ENCODE data around the gene SOX6. TPM values are rescaled to one million over a fixed set of nuclear protein-coding genes. Genes with fewer than 3 reads are reported as not detected.

SOX6 gene
- total RNA-seq, 1 experiment from 2014 or later, result 7.9 TPM

GRCh38 chr11:16313846-16314245 is 42.5 kb downstream of the SOX6 start:
- H3K9me3 ChIP-seq (replicated peaks), result no peaks in the 10 kb centered on the region
- no peak overlapping the region for H3K4me3 ChIP-seq
- no peak overlapping the region for H3K27ac ChIP-seq
- no peaks in the 10 kb centered on the region for H3K36me3 ChIP-seq
- H3K4me1 ChIP-seq, result peaks cover 22% of the 10 kb centered on the region
- DNase-seq, result no peak
- H3K27me3 ChIP-seq, result no peaks in the 10 kb centered on the region

GRCh38 chr11:16312233-16312765 is 44.0 kb downstream of the SOX6 start:
- no peaks in the 10 kb centered on the region for H3K9me3 ChIP-seq (replicated peaks)
- no peak overlapping the region for H3K27ac ChIP-seq
- DNase-seq, result peak in 1 of 2 experiments; percentile 11
- H3K27me3 ChIP-seq, result no peaks in the 10 kb centered on the region
- peaks cover 22% of the 10 kb centered on the region for H3K4me1 ChIP-seq
- no peak overlapping the region for H3K4me3 ChIP-seq
- no peaks in the 10 kb centered on the region; the same call in 1 of the 2 replicates for H3K36me3 ChIP-seq

- DNase-seq, result peak; percentile 21 to 56
These were observed 44.5 kb downstream of the SOX6 start for GRCh38 chr11:16311831-16312230.

GRCh38 chr11:16310943-16311342 is 45.4 kb downstream of the SOX6 start:
- no peak overlapping the region for H3K4me3 ChIP-seq

More at GRCh38 chr11:16311831-16312230, 44.5 kb downstream of the SOX6 start:
- H3K36me3 ChIP-seq, result no peaks in the 10 kb centered on the region; the same call in 1 of the 2 replicates
- H3K27ac ChIP-seq, result no peak overlapping the region
- no peaks in the 10 kb centered on the region for H3K9me3 ChIP-seq (replicated peaks)
- H3K4me3 ChIP-seq, result no peak overlapping the region
- peaks cover 22% of the 10 kb centered on the region for H3K4me1 ChIP-seq
- no peaks in the 10 kb centered on the region for H3K27me3 ChIP-seq

GRCh38 chr11:16309226-16309625 is 47.1 kb downstream of the SOX6 start:
- H3K4me1 ChIP-seq, result peaks cover 22% of the 10 kb centered on the region
- peak in 1 of 2 experiments; percentile 31 for DNase-seq
- H3K27me3 ChIP-seq, result no peaks in the 10 kb centered on the region
- no peaks in the 10 kb centered on the region for H3K9me3 ChIP-seq (replicated peaks)
- H3K4me3 ChIP-seq, result no peak overlapping the region
- H3K36me3 ChIP-seq, result no peaks in the 10 kb centered on the region; the same call in 1 of the 2 replicates
- H3K27ac ChIP-seq, result no peak overlapping the region

More at GRCh38 chr11:16310943-16311342, 45.4 kb downstream of the SOX6 start:
- DNase-seq, result peak in 1 of 2 experiments; percentile 28
- Histone ChIP-seq H3K9me3 (replicated peaks) (no peaks in the 10 kb centered on the region), H3K27ac (no peak overlapping the region), H3K27me3 (no peaks in the 10 kb centered on the region), H3K4me1 (peaks cover 22% of the 10 kb centered on the region), H3K36me3 (no peaks in the 10 kb centered on the region; the same call in 1 of the 2 replicates)

GRCh38 chr11:16301462-16301861 is 54.9 kb downstream of the SOX6 start:
- no peak for DNase-seq
- no peaks in the 10 kb centered on the region for H3K9me3 ChIP-seq (replicated peaks)
- peaks cover 7% of the 10 kb centered on the region for H3K4me1 ChIP-seq
- H3K27me3 ChIP-seq, result no peaks in the 10 kb centered on the region
- H3K27ac ChIP-seq, result no peak overlapping the region
- H3K4me3 ChIP-seq, result no peak overlapping the region
- H3K36me3 ChIP-seq, result no peaks in the 10 kb centered on the region

GRCh38 chr11:16299884-16300782 is 56.2 kb downstream of the SOX6 start:
- Histone ChIP-seq H3K27me3 (no peaks in the 10 kb centered on the region), H3K4me1 (peaks cover 19% of the 10 kb centered on the region), H3K27ac (no peak overlapping the region), H3K9me3 (replicated peaks) (no peaks in the 10 kb centered on the region), H3K4me3 (no peak overlapping the region), H3K36me3 (no peaks in the 10 kb centered on the region)
- DNase-seq, result no peak

- H3K36me3 ChIP-seq, result no peaks in the 10 kb centered on the region
- H3K4me1 ChIP-seq, result peaks cover 19% of the 10 kb centered on the region
- DNase-seq, result no peak
- H3K27ac ChIP-seq, result no peak overlapping the region
- no peak overlapping the region for H3K4me3 ChIP-seq
- no peaks in the 10 kb centered on the region for H3K9me3 ChIP-seq (replicated peaks)
- H3K27me3 ChIP-seq, result no peaks in the 10 kb centered on the region
These were observed 57.0 kb downstream of the SOX6 start for GRCh38 chr11:16299390-16299789.

- Histone ChIP-seq H3K4me1 (peaks cover 33% of the 10 kb centered on the region), H3K36me3 (no peaks in the 10 kb centered on the region), H3K27ac (no peak overlapping the region), H3K27me3 (no peaks in the 10 kb centered on the region), H3K9me3 (replicated peaks) (no peaks in the 10 kb centered on the region), H3K4me3 (no peak overlapping the region)
- peak in 1 of 2 experiments; percentile 35 for DNase-seq
These were observed 59.0 kb downstream of the SOX6 start for GRCh38 chr11:16297332-16297731.

GRCh38 chr11:16296273-16296672 is 60.1 kb downstream of the SOX6 start:
- peak; percentile 26 to 65 for DNase-seq
- H3K4me3 ChIP-seq, result no peak overlapping the region
- no peaks in the 10 kb centered on the region for H3K27me3 ChIP-seq
- no peaks in the 10 kb centered on the region for H3K36me3 ChIP-seq
- no peak overlapping the region for H3K27ac ChIP-seq
- no peaks in the 10 kb centered on the region for H3K9me3 ChIP-seq (replicated peaks)
- peaks cover 43% of the 10 kb centered on the region for H3K4me1 ChIP-seq

GRCh38 chr11:16295592-16295991 is 60.8 kb downstream of the SOX6 start:
- no peak overlapping the region for H3K27ac ChIP-seq
- H3K36me3 ChIP-seq, result no peaks in the 10 kb centered on the region
- H3K27me3 ChIP-seq, result no peaks in the 10 kb centered on the region
- peaks cover 43% of the 10 kb centered on the region for H3K4me1 ChIP-seq
- no peaks in the 10 kb centered on the region for H3K9me3 ChIP-seq (replicated peaks)
- DNase-seq, result no peak
- H3K4me3 ChIP-seq, result no peak overlapping the region

GRCh38 chr11:16293204-16293681 is 63.1 kb downstream of the SOX6 start:
- peaks cover 43% of the 10 kb centered on the region for H3K4me1 ChIP-seq
- DNase-seq, result peak in 1 of 2 experiments; percentile 47
- H3K27ac ChIP-seq, result peak overlapping the region; percentile 69
- no peaks in the 10 kb centered on the region for H3K27me3 ChIP-seq
- no peaks in the 10 kb centered on the region for H3K36me3 ChIP-seq
- H3K4me3 ChIP-seq, result no peak overlapping the region; the same call in 1 of the 2 replicates
- H3K9me3 ChIP-seq (replicated peaks), result no peaks in the 10 kb centered on the region

- peak; percentile 67 to 84 for DNase-seq
- H3K4me3 ChIP-seq, result peak overlapping the region; percentile 27
- H3K27me3 ChIP-seq, result no peaks in the 10 kb centered on the region
- no peaks in the 10 kb centered on the region for H3K36me3 ChIP-seq
- H3K9me3 ChIP-seq (replicated peaks), result no peaks in the 10 kb centered on the region
- H3K4me1 ChIP-seq, result peaks cover 43% of the 10 kb centered on the region
- peak overlapping the region; percentile 69 for H3K27ac ChIP-seq
These were observed 64.0 kb downstream of the SOX6 start for GRCh38 chr11:16292167-16292859.

- no peaks in the 10 kb centered on the region for H3K36me3 ChIP-seq
- peak in 1 of 2 experiments; percentile 29 for DNase-seq
- H3K27me3 ChIP-seq, result no peaks in the 10 kb centered on the region
- no peak overlapping the region for H3K4me3 ChIP-seq
- peak overlapping the region; percentile 69 for H3K27ac ChIP-seq
- H3K4me1 ChIP-seq, result peaks cover 39% of the 10 kb centered on the region
- H3K9me3 ChIP-seq (replicated peaks), result no peaks in the 10 kb centered on the region
These were observed 64.6 kb downstream of the SOX6 start for GRCh38 chr11:16291729-16292128.

- Histone ChIP-seq H3K27ac (no peak overlapping the region), H3K36me3 (no peaks in the 10 kb centered on the region), H3K9me3 (replicated peaks) (no peaks in the 10 kb centered on the region)
These were observed 66.8 kb downstream of the SOX6 start for GRCh38 chr11:16289541-16289940.

More at GRCh38 chr11:16289541-16289940, 66.8 kb downstream of the SOX6 start:
- DNase-seq, result no peak
- no peak overlapping the region for H3K4me3 ChIP-seq
- H3K27me3 ChIP-seq, result no peaks in the 10 kb centered on the region
- peaks cover 24% of the 10 kb centered on the region for H3K4me1 ChIP-seq

Measured in SJCRH30 (cell line).